Activated CD4-positive, alpha-beta memory T cell treated with anti-CD3 and anti-CD28 coated beads, Interleukin-2, amount 10 ng/mL, durations not matched to agents 7 days and 5 days (primary cell): Measurements from ENCODE around the gene TMEM178A. TPM values are rescaled to one million over a fixed set of nuclear protein-coding genes. Genes with fewer than 3 reads are reported as not detected.

Source experiments
- CTCF ChIA-PET: fragments of 350-600 bp; sonication (Branson Sonifier 250); formaldehyde crosslinking; loops from one replicate; lab custom pipeline; 2021; ENCODE audit warnings: antibody characterized with exemption, inconsistent platforms; lab: Charles Lee
- POLR2A ChIA-PET: fragments of 350-600 bp; sonication (Branson Sonifier 250); formaldehyde crosslinking; loops from one replicate; lab custom pipeline; 2021; ENCODE audit warnings: antibody characterized with exemption; lab: Charles Lee
- DNase-seq: peaks from one replicate; pipeline ENCODE4 v3.0.0-alpha.2; 2020
- H3K27ac Mint-ChIP-seq: one replicate; pipeline ENCODE4 v1.8.0; 2021; ENCODE audit warnings: mild to moderate bottlenecking, mixed read lengths
- H3K27me3 Mint-ChIP-seq: one replicate; pipeline ENCODE4 v1.8.0; 2021; ENCODE audit warnings: mixed read lengths
- H3K36me3 Mint-ChIP-seq: one replicate; pipeline ENCODE4 v1.8.0; 2021; ENCODE audit warnings: low read depth, mixed read lengths
- H3K4me1 Mint-ChIP-seq: one replicate; pipeline ENCODE4 v1.8.0; 2021; ENCODE audit warnings: mixed read lengths
- H3K4me3 Mint-ChIP-seq: one replicate; pipeline ENCODE4 v1.8.0; 2021; ENCODE audit warnings: mild to moderate bottlenecking, mixed read lengths
- H3K9me3 Mint-ChIP-seq: one replicate; pipeline ENCODE4 v1.8.0; 2021; ENCODE audit warnings: mixed read lengths
- total RNA-seq, 2 experiments: library from RNA; stranded (reverse); gene quantifications; one replicate each; pipeline ENCODE4 v1.2.3, GENCODE V29; 2021

TMEM178A gene
- total RNA-seq, 2 experiments from 2014 or later: 0.43 TPM

DNA sequence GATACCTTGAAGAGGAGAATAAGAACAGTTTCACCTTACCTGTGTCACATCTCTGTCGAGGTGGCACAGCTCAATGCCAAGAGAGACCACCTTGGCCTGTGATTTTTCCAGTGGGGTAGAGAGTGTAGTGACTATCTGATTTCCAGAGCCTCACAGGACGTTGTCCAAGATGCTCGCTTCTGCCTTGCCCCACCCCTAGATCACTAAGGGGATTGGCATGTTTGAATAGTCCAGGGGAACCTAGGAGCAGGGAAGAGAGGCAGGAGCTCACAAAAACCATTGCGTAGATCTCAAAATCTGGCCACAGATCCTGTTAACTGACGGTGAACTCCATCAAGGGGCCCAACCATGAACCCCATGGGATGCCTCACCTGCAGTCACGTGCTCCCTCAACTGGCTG is 24.2 kb downstream of the TMEM178A start:
- H3K4me3 Mint-ChIP-seq: no peak overlapping the region
- no peaks in the 10 kb centered on the region for H3K36me3 Mint-ChIP-seq
- ChIA-PET POLR2A (no interaction called here), CTCF (no interaction called here)
- H3K27ac Mint-ChIP-seq: no peak overlapping the region
- DNase-seq: no peak
- no peaks in the 10 kb centered on the region for H3K4me1 Mint-ChIP-seq
- no peaks in the 10 kb centered on the region for H3K9me3 Mint-ChIP-seq
- H3K27me3 Mint-ChIP-seq: peaks cover 28% of the 10 kb centered on the region

DNA sequence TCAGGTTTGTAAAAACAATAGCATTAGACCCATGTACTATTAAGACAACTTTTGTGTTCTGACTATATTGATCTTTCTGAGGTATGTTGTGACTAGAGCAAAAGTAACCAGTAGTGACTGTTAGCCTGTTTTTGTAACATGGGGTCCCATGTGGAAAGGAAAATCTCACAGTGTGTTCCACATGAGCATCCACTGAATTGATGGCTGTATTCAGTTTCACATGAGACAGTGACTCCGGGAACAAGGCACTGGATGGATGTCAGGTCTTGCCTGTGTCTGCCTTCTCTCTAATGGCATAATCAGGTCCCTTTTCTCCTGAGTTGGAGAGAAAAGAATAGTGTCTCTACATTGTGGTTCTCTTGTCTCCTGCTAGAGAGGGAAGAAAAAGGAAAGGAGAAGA is 27.5 kb downstream of the TMEM178A start:
- Mint-ChIP-seq H3K9me3 (no peaks in the 10 kb centered on the region), H3K27ac (no peak overlapping the region), H3K4me3 (no peak overlapping the region), H3K36me3 (no peaks in the 10 kb centered on the region), H3K27me3 (peaks cover 34% of the 10 kb centered on the region), H3K4me1 (no peaks in the 10 kb centered on the region)
- no peak for DNase-seq
- POLR2A ChIA-PET: no interaction called here
- CTCF ChIA-PET: interaction anchor here (1.0 kb wide), 1 partner anchor 339 kb away, joined by 3 read pairs; no protein-coding TSS in a partner anchor

DNA sequence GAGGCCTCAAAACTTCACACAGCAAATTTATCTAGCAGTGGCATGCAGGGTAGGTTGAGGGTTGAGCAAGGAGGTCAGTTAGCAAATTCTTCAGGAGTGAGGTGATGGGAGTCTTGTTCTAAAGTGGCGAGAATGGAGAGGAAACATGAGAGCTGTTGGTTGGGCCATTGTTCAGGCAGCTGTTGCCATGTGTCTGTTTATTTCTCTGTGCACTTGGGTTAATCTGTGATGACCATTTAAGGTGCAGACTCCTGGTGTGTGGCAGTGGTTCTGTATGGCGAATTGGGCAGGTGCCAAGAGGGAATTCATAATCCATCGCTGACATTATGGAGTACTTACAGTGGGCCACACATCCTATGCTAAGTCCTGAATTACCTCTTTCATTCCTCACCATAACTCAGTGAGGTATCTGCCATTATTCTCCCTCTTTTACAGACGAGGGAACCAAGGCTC is 30.4 kb downstream of the TMEM178A start:
- H3K4me3 Mint-ChIP-seq: no peak overlapping the region
- H3K4me1 Mint-ChIP-seq: no peaks in the 10 kb centered on the region
- no peak overlapping the region for H3K27ac Mint-ChIP-seq
- peaks cover 2% of the 10 kb centered on the region for H3K9me3 Mint-ChIP-seq
- H3K36me3 Mint-ChIP-seq: no peaks in the 10 kb centered on the region
- ChIA-PET POLR2A (no interaction called here), CTCF (no interaction called here)
- H3K27me3 Mint-ChIP-seq: peaks cover 33% of the 10 kb centered on the region
- DNase-seq: no peak

DNA sequence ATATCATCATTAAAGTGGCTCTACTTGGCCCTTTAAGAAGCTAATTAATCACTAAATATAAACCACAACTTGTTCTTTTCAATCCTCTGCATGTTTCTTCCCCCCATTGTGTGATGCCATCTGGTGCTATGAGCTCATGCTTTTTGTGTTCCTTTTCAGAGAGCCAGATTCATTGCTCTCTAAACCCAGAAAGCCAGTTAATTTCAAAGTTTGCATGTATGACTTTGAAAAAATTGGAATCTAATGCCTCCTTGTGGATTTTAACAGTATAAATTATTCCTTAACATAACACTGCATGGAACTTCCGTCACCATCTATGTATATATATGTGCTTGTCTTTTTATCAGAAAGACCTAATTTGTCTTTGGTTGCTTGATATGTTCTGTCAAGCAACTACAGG is 31.1 kb downstream of the TMEM178A start:
- H3K9me3 Mint-ChIP-seq: peaks cover 4% of the 10 kb centered on the region
- ChIA-PET POLR2A (no interaction called here), CTCF (no interaction called here)

DNA sequence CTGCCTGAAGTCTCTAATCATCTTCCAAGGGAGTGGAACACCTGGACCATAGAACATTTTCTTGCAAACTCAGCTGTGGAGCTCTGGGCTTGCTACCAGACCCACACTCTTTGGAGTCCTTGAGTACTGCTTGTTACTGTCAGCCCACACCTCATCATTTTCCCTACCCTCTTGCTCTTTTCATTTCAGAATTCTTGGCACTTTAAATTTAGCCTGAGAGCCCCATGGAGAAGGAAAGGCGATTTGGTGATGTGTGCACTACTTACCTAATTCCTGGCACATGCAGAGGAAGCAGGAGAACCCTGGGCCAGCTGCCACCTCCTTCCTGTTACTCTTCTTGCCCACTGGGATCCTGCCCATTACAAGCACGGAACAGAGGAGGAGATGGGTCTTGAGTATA is 31.7 kb downstream of the TMEM178A start:
- H3K9me3 Mint-ChIP-seq: peaks cover 4% of the 10 kb centered on the region
- peaks cover 40% of the 10 kb centered on the region for H3K27me3 Mint-ChIP-seq
- no peak overlapping the region for H3K4me3 Mint-ChIP-seq
- ChIA-PET CTCF (no interaction called here), POLR2A (no interaction called here)
- peaks cover 5% of the 10 kb centered on the region for H3K36me3 Mint-ChIP-seq
- DNase-seq: no peak
- H3K4me1 Mint-ChIP-seq: no peaks in the 10 kb centered on the region
- no peak overlapping the region for H3K27ac Mint-ChIP-seq

More for the DNA sequence above, 31.1 kb downstream of the TMEM178A start:
- Mint-ChIP-seq H3K27ac (no peak overlapping the region), H3K36me3 (peaks cover 5% of the 10 kb centered on the region), H3K4me1 (no peaks in the 10 kb centered on the region), H3K4me3 (no peak overlapping the region), H3K27me3 (peaks cover 39% of the 10 kb centered on the region)
- DNase-seq: no peak

DNA sequence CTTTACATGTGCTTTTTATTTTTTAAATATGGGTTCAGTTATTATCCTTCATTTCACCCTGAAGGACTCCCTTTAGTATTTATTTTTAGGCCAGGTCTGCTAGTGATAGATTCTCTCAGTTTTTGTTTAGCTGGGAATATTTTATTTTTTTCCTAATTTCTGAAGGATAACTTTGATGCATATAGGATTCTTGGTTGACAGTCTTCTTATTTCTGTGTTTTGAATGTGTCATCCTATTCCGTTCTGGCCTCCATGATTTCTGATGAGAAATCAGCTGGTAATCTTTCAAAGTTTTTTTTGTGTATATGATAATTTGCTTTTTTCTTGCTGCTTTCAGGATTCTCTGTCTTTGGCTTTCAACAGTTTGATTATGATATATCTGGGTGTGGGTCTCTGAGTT is 35.4 kb downstream of the TMEM178A start:
- peaks cover 4% of the 10 kb centered on the region for H3K9me3 Mint-ChIP-seq
- CTCF ChIA-PET: no interaction called here
- no peak for DNase-seq
- H3K36me3 Mint-ChIP-seq: peaks cover 5% of the 10 kb centered on the region
- no peak overlapping the region for H3K27ac Mint-ChIP-seq
- POLR2A ChIA-PET: no interaction called here
- peaks cover 39% of the 10 kb centered on the region for H3K27me3 Mint-ChIP-seq
- no peak overlapping the region for H3K4me3 Mint-ChIP-seq
- H3K4me1 Mint-ChIP-seq: no peaks in the 10 kb centered on the region

DNA sequence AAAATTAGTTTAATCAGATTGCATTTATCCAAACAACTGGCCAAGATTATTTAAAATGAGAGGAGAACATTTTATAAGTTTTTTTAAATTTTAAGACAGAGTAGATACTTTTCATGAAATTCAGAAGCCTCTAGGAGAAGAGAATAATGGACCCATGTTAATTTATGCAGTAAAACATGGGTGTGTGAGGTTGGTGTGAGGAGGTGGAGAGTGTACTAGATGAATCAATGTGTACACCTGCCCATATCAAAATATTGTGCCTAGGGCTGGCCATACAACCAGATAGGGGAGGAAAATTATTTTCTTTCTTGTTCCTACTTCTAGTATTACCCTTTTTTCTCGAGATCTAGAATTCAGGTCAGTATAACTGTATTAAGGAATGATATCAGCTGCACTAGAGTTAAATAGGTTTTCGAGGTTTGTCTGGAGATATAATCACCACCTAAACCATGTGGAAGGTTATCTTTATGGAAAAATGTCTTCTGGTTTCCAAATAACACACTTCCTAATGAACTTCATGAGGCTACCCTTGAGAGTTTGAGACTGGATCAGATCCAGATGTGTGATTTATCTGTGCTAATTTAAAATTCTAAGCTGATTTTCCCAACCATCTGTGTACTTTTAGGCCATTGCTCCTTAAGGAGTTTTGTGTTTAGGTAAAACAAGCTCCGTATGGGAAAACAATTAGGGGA is 37.6 kb downstream of the TMEM178A start:
- H3K36me3 Mint-ChIP-seq: peaks cover 5% of the 10 kb centered on the region
- H3K4me1 Mint-ChIP-seq: no peaks in the 10 kb centered on the region
- DNase-seq: no peak
- H3K4me3 Mint-ChIP-seq: no peak overlapping the region
- no peak overlapping the region for H3K27ac Mint-ChIP-seq
- POLR2A ChIA-PET: no interaction called here
- CTCF ChIA-PET: no interaction called here
- H3K27me3 Mint-ChIP-seq: peaks cover 34% of the 10 kb centered on the region
- H3K9me3 Mint-ChIP-seq: peaks cover 4% of the 10 kb centered on the region

DNA sequence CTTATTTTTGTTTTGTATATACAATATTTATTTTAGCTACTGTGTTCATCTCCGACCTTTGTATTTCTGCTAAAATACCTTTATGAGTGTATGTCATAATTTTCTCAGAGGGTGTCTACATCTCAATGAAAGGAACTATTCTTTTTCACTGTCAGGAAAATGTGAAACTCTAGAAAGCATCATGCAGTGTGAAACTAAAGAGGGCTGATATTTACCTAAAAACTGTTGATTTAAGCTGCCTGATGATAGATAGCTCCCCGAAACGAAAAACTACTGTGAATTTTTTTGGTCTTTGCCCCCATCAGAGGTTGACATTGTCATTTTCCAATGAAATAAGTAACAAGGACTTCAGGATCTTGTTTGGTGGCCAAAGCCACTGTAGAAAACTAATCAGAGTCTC is 38.8 kb downstream of the TMEM178A start:
- peaks cover 4% of the 10 kb centered on the region for H3K9me3 Mint-ChIP-seq
- ChIA-PET POLR2A (no interaction called here), CTCF (no interaction called here)
- no peak for DNase-seq
- peaks cover 5% of the 10 kb centered on the region for H3K36me3 Mint-ChIP-seq
- peaks cover 30% of the 10 kb centered on the region for H3K27me3 Mint-ChIP-seq
- H3K27ac Mint-ChIP-seq: no peak overlapping the region
- H3K4me1 Mint-ChIP-seq: no peaks in the 10 kb centered on the region
- no peak overlapping the region for H3K4me3 Mint-ChIP-seq

DNA sequence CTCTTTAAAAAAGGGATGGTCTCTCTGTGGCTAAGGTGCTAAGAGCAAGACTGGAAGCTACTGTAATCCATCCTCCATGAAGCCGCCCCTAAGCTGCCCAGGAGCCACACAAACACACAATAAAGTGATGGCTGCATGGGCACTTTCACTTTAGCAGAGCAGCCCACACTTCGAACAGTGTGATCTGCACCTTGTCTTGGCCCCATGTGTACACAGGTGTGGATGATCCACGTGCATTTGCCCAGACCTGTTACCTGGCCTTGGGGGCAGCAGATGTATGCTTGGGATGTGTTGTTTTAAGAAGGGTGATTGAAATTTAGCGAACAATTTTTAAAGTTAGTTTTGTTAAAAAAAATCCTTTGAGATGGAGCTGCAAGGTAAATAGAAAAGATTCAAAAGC is 39.9 kb downstream of the TMEM178A start:
- no peak overlapping the region for H3K27ac Mint-ChIP-seq
- no peak overlapping the region for H3K4me3 Mint-ChIP-seq
- peaks cover 4% of the 10 kb centered on the region for H3K9me3 Mint-ChIP-seq
- H3K4me1 Mint-ChIP-seq: no peaks in the 10 kb centered on the region
- ChIA-PET CTCF (interaction anchor here (0.9 kb wide), 1 partner anchor 24 kb away, joined by 3 read pairs; no protein-coding TSS in a partner anchor), POLR2A (no interaction called here)
- H3K27me3 Mint-ChIP-seq: peaks cover 25% of the 10 kb centered on the region
- peaks cover 5% of the 10 kb centered on the region for H3K36me3 Mint-ChIP-seq
- no peak for DNase-seq

DNA sequence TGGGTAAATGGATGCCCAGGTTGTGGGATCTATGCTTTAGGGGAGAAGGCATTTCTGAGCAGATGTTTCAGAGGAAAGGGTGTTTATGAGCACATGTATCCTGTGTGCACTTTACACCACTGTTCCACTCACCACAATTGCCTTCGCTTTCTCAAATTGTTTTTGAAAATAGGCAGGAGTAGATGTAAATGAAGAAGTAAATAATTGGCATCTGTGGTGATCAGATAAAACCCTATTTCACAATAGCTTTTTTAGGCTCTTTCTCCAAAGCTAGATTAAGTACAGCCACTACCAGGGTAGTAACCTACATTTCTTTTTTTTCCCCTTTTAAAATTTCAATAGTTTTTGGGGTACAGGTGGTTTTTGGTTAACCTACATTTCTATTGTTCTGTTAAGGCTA is 40.6 kb downstream of the TMEM178A start:
- Mint-ChIP-seq H3K36me3 (peaks cover 3% of the 10 kb centered on the region), H3K27ac (no peak overlapping the region), H3K27me3 (peaks cover 25% of the 10 kb centered on the region), H3K4me3 (no peak overlapping the region), H3K4me1 (no peaks in the 10 kb centered on the region), H3K9me3 (peaks cover under 1% of the 10 kb centered on the region)
- ChIA-PET POLR2A (no interaction called here), CTCF (interaction anchor here (0.9 kb wide), 1 partner anchor 23 kb away, joined by 3 read pairs; no protein-coding TSS in a partner anchor)
- DNase-seq: no peak

DNA sequence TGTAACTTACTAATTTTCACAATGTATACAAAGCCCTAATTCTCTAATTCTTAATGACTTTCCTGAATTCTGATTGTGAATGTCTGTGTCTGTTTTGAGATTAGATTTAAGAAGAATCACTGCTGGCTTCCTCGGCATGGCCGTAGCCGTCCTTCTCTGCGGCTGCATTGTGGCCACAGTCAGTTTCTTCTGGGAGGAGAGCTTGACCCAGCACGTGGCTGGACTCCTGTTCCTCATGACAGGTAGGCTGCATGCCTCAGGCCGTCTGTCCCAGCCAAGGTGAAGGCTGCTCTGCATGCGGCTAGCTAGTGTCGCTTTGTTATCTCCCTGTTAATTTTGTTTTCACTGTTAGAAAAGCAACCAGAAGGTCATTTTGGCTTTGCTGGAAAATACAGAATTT is 41.2 kb downstream of the TMEM178A start:
- DNase-seq: no peak
- Mint-ChIP-seq H3K36me3 (no peaks in the 10 kb centered on the region), H3K4me1 (no peaks in the 10 kb centered on the region), H3K27ac (no peak overlapping the region), H3K9me3 (no peaks in the 10 kb centered on the region), H3K4me3 (no peak overlapping the region), H3K27me3 (peaks cover 22% of the 10 kb centered on the region)
- ChIA-PET CTCF (no interaction called here), POLR2A (no interaction called here)

DNA sequence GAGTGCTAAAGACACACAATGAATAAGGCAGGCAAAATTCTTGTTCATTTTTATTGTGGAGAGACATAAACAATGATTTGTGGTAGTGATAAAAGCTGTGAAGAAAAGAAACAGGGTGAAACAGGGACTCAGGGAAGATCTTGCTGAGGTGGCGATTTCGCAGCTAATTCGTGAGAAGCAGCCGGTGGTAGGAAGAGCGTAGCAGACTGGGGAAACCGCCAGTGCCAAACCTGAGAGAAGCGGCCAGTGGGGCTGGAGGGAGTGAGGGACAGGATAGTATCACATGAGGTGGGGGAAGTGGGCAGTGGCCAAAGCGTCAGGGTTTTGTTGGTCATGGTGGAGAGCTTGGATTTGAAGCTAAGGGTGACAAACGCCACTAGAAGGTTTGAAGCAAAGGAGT is 42.3 kb downstream of the TMEM178A start:
- Mint-ChIP-seq H3K4me1 (no peaks in the 10 kb centered on the region), H3K4me3 (no peak overlapping the region), H3K9me3 (no peaks in the 10 kb centered on the region), H3K36me3 (no peaks in the 10 kb centered on the region), H3K27ac (no peak overlapping the region), H3K27me3 (peaks cover 22% of the 10 kb centered on the region)
- ChIA-PET POLR2A (no interaction called here), CTCF (interaction anchor here (0.7 kb wide), 1 partner anchor 364 kb away, joined by 3 read pairs; no protein-coding TSS in a partner anchor)
- DNase-seq: no peak

DNA sequence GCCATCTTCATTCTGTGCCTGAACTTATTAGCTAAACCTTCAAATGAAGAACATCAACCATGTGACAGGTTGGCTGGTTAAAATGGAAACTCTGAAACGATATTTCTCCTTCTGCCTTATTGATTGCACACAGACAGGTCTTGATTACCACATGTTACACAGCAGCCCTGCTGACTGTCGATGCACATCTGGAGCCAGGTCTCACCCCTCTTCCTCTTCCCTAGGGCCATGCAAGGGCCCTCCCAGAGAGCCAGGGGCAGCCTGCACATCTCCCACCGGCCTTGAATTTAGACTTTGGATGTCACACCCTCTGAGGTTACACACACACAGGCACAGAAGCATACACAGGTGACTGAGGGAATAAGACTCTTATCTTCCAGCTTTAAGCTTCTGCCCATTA is 45.1 kb downstream of the TMEM178A start:
- H3K4me1 Mint-ChIP-seq: no peaks in the 10 kb centered on the region
- no peaks in the 10 kb centered on the region for H3K36me3 Mint-ChIP-seq
- peaks cover 26% of the 10 kb centered on the region for H3K27me3 Mint-ChIP-seq
- no peak overlapping the region for H3K4me3 Mint-ChIP-seq
- DNase-seq: no peak
- ChIA-PET CTCF (no interaction called here), POLR2A (no interaction called here)
- H3K9me3 Mint-ChIP-seq: no peaks in the 10 kb centered on the region
- no peak overlapping the region for H3K27ac Mint-ChIP-seq

DNA sequence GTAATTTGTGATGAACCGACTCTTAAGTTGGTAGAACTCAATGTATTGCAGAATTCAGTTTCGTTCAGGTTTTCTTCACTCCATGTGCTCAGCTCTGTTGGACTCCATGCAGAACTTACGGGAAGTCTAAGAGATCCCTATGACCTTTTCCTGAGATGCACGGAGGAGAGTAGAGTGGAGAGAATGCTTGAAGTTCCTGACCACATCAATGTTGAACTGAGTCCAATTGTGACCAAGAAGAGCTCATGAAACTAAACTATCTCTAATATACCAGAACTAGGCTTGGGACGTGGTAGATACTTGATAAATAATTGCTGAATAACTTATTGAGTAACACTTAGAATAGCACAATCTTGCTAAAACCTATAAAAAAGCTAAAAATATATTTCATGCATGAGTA is 47.2 kb downstream of the TMEM178A start:
- no peak overlapping the region for H3K4me3 Mint-ChIP-seq
- DNase-seq: no peak
- POLR2A ChIA-PET: no interaction called here
- no peaks in the 10 kb centered on the region for H3K9me3 Mint-ChIP-seq
- no peaks in the 10 kb centered on the region for H3K4me1 Mint-ChIP-seq
- H3K27me3 Mint-ChIP-seq: peaks cover 24% of the 10 kb centered on the region
- no peak overlapping the region for H3K27ac Mint-ChIP-seq
- H3K36me3 Mint-ChIP-seq: no peaks in the 10 kb centered on the region
- CTCF ChIA-PET: no interaction called here
